Thymus (tissue), 14 donors: ENCODE data around the gene FOXI3. TPM values are rescaled to one million over a fixed set of nuclear protein-coding genes. Genes with fewer than 3 reads are reported as not detected.

Source experiments
- DNase-seq, 9 donors: peaks; one replicate each; pipeline ENCODE4 v3.0.0-alpha.2; 2013; ENCODE audit warnings: low spot score in 9 of 9, low read depth in 6 of 9, missing footprints in 1 of 9
- H3K27ac ChIP-seq, 2 donors: one replicate each; pipeline ENCODE4 v1.5.1; 2013; ENCODE audit warnings: control low read depth in 1 of 2, low read depth in 1 of 2, low read length in 1 of 2, mild to moderate bottlenecking in 1 of 2, moderate library complexity in 1 of 2
- H3K27me3 ChIP-seq, 2 donors: one replicate each; pipeline ENCODE4 v1.5.1; 2013; ENCODE audit warnings: low read length in 1 of 2; ENCODE audit not compliant: control insufficient read depth in 2 of 2, insufficient read depth in 1 of 2
- H3K36me3 ChIP-seq, 2 donors: one replicate each; pipeline ENCODE4 v1.5.1; 2013; ENCODE audit warnings: low read length in 1 of 2, mild to moderate bottlenecking in 1 of 2, moderate library complexity in 1 of 2; ENCODE audit not compliant: control insufficient read depth in 2 of 2, insufficient read depth in 2 of 2
- H3K4me1 ChIP-seq, 2 donors: one replicate each; pipeline ENCODE4 v1.5.1; 2013; ENCODE audit warnings: low read length in 2 of 2; ENCODE audit not compliant: control insufficient read depth in 2 of 2, insufficient read depth in 2 of 2
- H3K4me3 ChIP-seq, 2 donors: one replicate each; pipeline ENCODE4 v1.5.1; 2013; ENCODE audit warnings: low read length in 2 of 2, control low read depth in 1 of 2, mild to moderate bottlenecking in 1 of 2
- H3K9me3 ChIP-seq, 2 donors: one replicate each; pipeline ENCODE4 v1.5.1; 2013; ENCODE audit warnings: low read length in 1 of 2, mild to moderate bottlenecking in 1 of 2; ENCODE audit not compliant: control insufficient read depth in 2 of 2, insufficient read depth in 1 of 2
- WGBS: extraction: QIAGEN DNeasy Blood & Tissue Kit; methylation state at CpG from one replicate; pipeline ENCODE4 v1.1.7; 2013; 5-methylcytosine and 5-hydroxymethylcytosine counted together
- long read RNA-seq, 10 donors: transcript quantifications; one replicate each; lab custom pipeline, GENCODE V29; 2026
- polyA plus RNA-seq: library from polyadenylated mRNA; stranded (reverse); fragments of 200-250 nt; gene quantifications from one replicate; pipeline ENCODE4 v1.2.3, GENCODE V29; 2013
- total RNA-seq: library from RNA; stranded (reverse); fragments of 120-200 nt; gene quantifications from one replicate; pipeline ENCODE4 v1.2.4, GENCODE V29; 2013
- donor health status: healthy.

Gene FOXI3
- total RNA-seq = 0.05 TPM
- polyA plus RNA-seq = 0.14 TPM
- long read RNA-seq, donor 1 = 0 reads
- long read RNA-seq, donor 2 = 0 reads
- long read RNA-seq, donor 3 = 0 reads
- long read RNA-seq, donor 4 = 0 reads
- long read RNA-seq, donor 5 = 0 reads
- long read RNA-seq, donor 6 = 0 reads
- long read RNA-seq, donor 7 = 0 reads
- long read RNA-seq, donor 8 = 0 reads
- long read RNA-seq, donor 9 = 0 reads
- long read RNA-seq, donor 10 = 0 reads

- peaks cover 0 to 3% of the 10 kb centered on the region in 2 donors for H3K4me1 ChIP-seq
- peaks cover 48 to 78% of the 10 kb centered on the region in 2 donors for H3K27me3 ChIP-seq
- H3K4me3 ChIP-seq = peak within 1 kb of the TSS in 1 of 2 donors; percentile 40
- DNase-seq = no peak
- no peaks in the 10 kb centered on the region for H3K9me3 ChIP-seq
- no peak within 1 kb of the TSS for H3K27ac ChIP-seq
- 1% methylated on average over 48 of the region's 48 CpGs for WGBS
- no peaks in the 10 kb centered on the region for H3K36me3 ChIP-seq
Measured at GRCh38 chr2:88452565-88452905, at the start of gene FOXI3. FOXI3 (minus strand) TSS chr2:88452693; CDS start chr2:88452535, 158 bp downstream.

- Histone ChIP-seq H3K27ac (no peak overlapping the region), H3K4me3 (no peak overlapping the region), H3K9me3 (no peaks in the 10 kb centered on the region), H3K4me1 (no peaks in the 10 kb centered on the region), H3K27me3 (no peaks in the 10 kb centered on the region), H3K36me3 (no peaks in the 10 kb centered on the region)
- 94% methylated on average over 2 of the region's 2 CpGs for WGBS
- DNase-seq = no peak
Measured at GRCh38 chr2:88500691-88501090, 48.2 kb upstream of the FOXI3 start.

- no peaks in the 10 kb centered on the region for H3K4me1 ChIP-seq
- DNase-seq = no peak
- no peak overlapping the region for H3K27ac ChIP-seq
- H3K4me3 ChIP-seq = no peak overlapping the region
- no peaks in the 10 kb centered on the region for H3K36me3 ChIP-seq
- WGBS = 32% methylated on average over 1 of the region's 1 CpG
- H3K9me3 ChIP-seq = no peaks in the 10 kb centered on the region
- no peaks in the 10 kb centered on the region for H3K27me3 ChIP-seq
Measured at GRCh38 chr2:88499204-88499603, 46.7 kb upstream of the FOXI3 start.

GRCh38 chr2:88493481-88493880 lies 41.0 kb upstream of the FOXI3 start:
- WGBS = 78% methylated on average over 4 of the region's 4 CpGs

GRCh38 chr2:88492002-88492401 lies 39.5 kb upstream of the FOXI3 start:
- no peaks in the 10 kb centered on the region for H3K9me3 ChIP-seq
- no peaks in the 10 kb centered on the region for H3K27me3 ChIP-seq
- H3K4me3 ChIP-seq = no peak overlapping the region
- H3K4me1 ChIP-seq = no peaks in the 10 kb centered on the region
- no peaks in the 10 kb centered on the region for H3K36me3 ChIP-seq
- 79% methylated on average over 4 of the region's 4 CpGs for WGBS
- H3K27ac ChIP-seq = no peak overlapping the region
- no peak for DNase-seq

More at GRCh38 chr2:88493481-88493880, 41.0 kb upstream of the FOXI3 start:
- Histone ChIP-seq H3K9me3 (no peaks in the 10 kb centered on the region), H3K27me3 (no peaks in the 10 kb centered on the region), H3K36me3 (no peaks in the 10 kb centered on the region), H3K27ac (no peak overlapping the region), H3K4me1 (no peaks in the 10 kb centered on the region), H3K4me3 (no peak overlapping the region)
- DNase-seq = no peak

- Histone ChIP-seq H3K4me3 (no peak overlapping the region), H3K36me3 (no peaks in the 10 kb centered on the region)
Measured at GRCh38 chr2:88489181-88489580, 36.7 kb upstream of the FOXI3 start.

GRCh38 chr2:88483200-88483599 lies 30.7 kb upstream of the FOXI3 start:
- Histone ChIP-seq H3K27me3 (no peaks in the 10 kb centered on the region), H3K4me1 (no peaks in the 10 kb centered on the region), H3K36me3 (no peaks in the 10 kb centered on the region), H3K27ac (no peak overlapping the region), H3K9me3 (no peaks in the 10 kb centered on the region), H3K4me3 (no peak overlapping the region)
- DNase-seq = no peak
- WGBS = 91% methylated on average over 3 of the region's 3 CpGs

More at GRCh38 chr2:88489181-88489580, 36.7 kb upstream of the FOXI3 start:
- Histone ChIP-seq H3K9me3 (no peaks in the 10 kb centered on the region), H3K27me3 (no peaks in the 10 kb centered on the region), H3K4me1 (no peaks in the 10 kb centered on the region), H3K27ac (no peak overlapping the region)
- WGBS = 80% methylated on average over 2 of the region's 2 CpGs
- DNase-seq = no peak

GRCh38 chr2:88481691-88482336 lies 29.3 kb upstream of the FOXI3 start:
- WGBS = 57% methylated on average over 8 of the region's 8 CpGs
- no peaks in the 10 kb centered on the region for H3K9me3 ChIP-seq
- H3K4me1 ChIP-seq = no peaks in the 10 kb centered on the region
- no peak for DNase-seq
- H3K36me3 ChIP-seq = no peaks in the 10 kb centered on the region
- no peak overlapping the region for H3K4me3 ChIP-seq
- H3K27ac ChIP-seq = no peak overlapping the region
- no peaks in the 10 kb centered on the region for H3K27me3 ChIP-seq

GRCh38 chr2:88472811-88473210 lies 20.3 kb upstream of the FOXI3 start:
- no peaks in the 10 kb centered on the region for H3K36me3 ChIP-seq
- no peaks in the 10 kb centered on the region for H3K27me3 ChIP-seq
- WGBS = 97% methylated on average over 7 of the region's 7 CpGs
- no peak for DNase-seq
- H3K27ac ChIP-seq = no peak overlapping the region
- H3K4me1 ChIP-seq = no peaks in the 10 kb centered on the region
- H3K4me3 ChIP-seq = no peak overlapping the region
- H3K9me3 ChIP-seq = no peaks in the 10 kb centered on the region
